Bronchial epithelial cell (primary cell): Measurements from ENCODE around the gene ADARB2. TPM values are rescaled to one million over a fixed set of nuclear protein-coding genes. Genes with fewer than 3 reads are reported as not detected.
A peak's percentile ranks its signal among the peaks of the same experiment; 100 is the strongest.

Experiments
- DNase-seq: peaks from one replicate; pipeline ENCODE4 v3.0.0-alpha.2; 2010; ENCODE audit warnings: low read depth
- FAIRE-seq: peaks from 2 replicates; lab custom pipeline; 2011; peaks lifted over from hg19 to GRCh38; lab: Jason Lieb, UNC
- H3K27me3 ChIP-seq: 2 replicates; pipeline ENCODE4 v1.5.1; 2011; ENCODE audit warnings: low read length; ENCODE audit not compliant: control insufficient read depth, insufficient read depth
- H3K36me3 ChIP-seq: 2 replicates; pipeline ENCODE4 v1.5.1; 2011; ENCODE audit warnings: low read length; ENCODE audit not compliant: control insufficient read depth, insufficient read depth
- H3K4me3 ChIP-seq: 2 replicates; pipeline ENCODE4 v1.5.1; 2011; ENCODE audit warnings: mild to moderate bottlenecking, low read depth, low read length, control low read depth
- CTCF ChIP-seq: IDR thresholded peaks from 2 replicates; pipeline ENCODE4 v1.5.1; 2011; ENCODE audit warnings: mild to moderate bottlenecking, moderate library complexity, low read length, control low read depth, inconsistent platforms; ENCODE audit not compliant: insufficient read depth, severe bottlenecking
- total RNA-seq: library from RNA; depleted of rRNA; stranded (reverse); fragments of >200 nt; gene quantifications from 2 replicates; pipeline ENCODE4 v1.2.1, GENCODE V29; 2014

ADARB2 gene
- total RNA-seq, 1 donor from 2014 or later, result not detected

GRCh38 chr10:1567152-1567551 lies 170.2 kb downstream of the ADARB2 start:
- Histone ChIP-seq H3K27me3 (no peaks in the 10 kb centered on the region), H3K4me3 (no peak overlapping the region), H3K36me3 (no peaks in the 10 kb centered on the region)
- TF ChIP-seq CTCF, result no peak
- FAIRE-seq (no peak), DNase-seq (no peak)

GRCh38 chr10:1564791-1565190 lies 172.5 kb downstream of the ADARB2 start:
- no peak overlapping the region for H3K4me3 ChIP-seq
- DNase-seq (no peak), FAIRE-seq (no peak)
- no peaks in the 10 kb centered on the region for H3K36me3 ChIP-seq
- TF ChIP-seq CTCF, result no peak
- no peaks in the 10 kb centered on the region for H3K27me3 ChIP-seq

- DNase-seq, result no peak
- TF ChIP-seq CTCF, result no peak
- Histone ChIP-seq H3K36me3 (no peaks in the 10 kb centered on the region), H3K4me3 (no peak overlapping the region), H3K27me3 (no peaks in the 10 kb centered on the region)
- FAIRE-seq, result peak; percentile 85
Measured at GRCh38 chr10:1563028-1563427, 174.3 kb downstream of the ADARB2 start.

- H3K27me3 ChIP-seq, result no peaks in the 10 kb centered on the region
- FAIRE-seq (no peak), DNase-seq (no peak)
- no peak overlapping the region for H3K4me3 ChIP-seq
- H3K36me3 ChIP-seq, result no peaks in the 10 kb centered on the region
- TF ChIP-seq CTCF, result no peak
Measured at GRCh38 chr10:1561731-1562337, 175.5 kb downstream of the ADARB2 start.

GRCh38 chr10:1560535-1561192 lies 176.7 kb downstream of the ADARB2 start:
- no peak for DNase-seq

More at GRCh38 chr10:1560535-1561192, 176.7 kb downstream of the ADARB2 start:
- Histone ChIP-seq H3K4me3 (no peak overlapping the region), H3K27me3 (no peaks in the 10 kb centered on the region), H3K36me3 (no peaks in the 10 kb centered on the region)
- no peak for FAIRE-seq
- TF ChIP-seq CTCF, result no peak
